Renal cortex interstitium (tissue), 11 donors: Measurements from ENCODE around the gene TAF1C. TPM values are rescaled to one million over a fixed set of nuclear protein-coding genes. Genes with fewer than 3 reads are reported as not detected.
"Not testable (repeated sequence)": the region's sequence is repeated elsewhere in the genome, so short reads cannot be mapped to it uniquely, and the experiment has no call there.

ENCODE experiments used
- DNase-seq, 11 donors: peaks; one replicate each; pipeline ENCODE4 v3.0.0-alpha.2; 2013; ENCODE audit warnings: low read depth in 9 of 11, low spot score in 4 of 11; ENCODE audit errors: extremely low read depth in 1 of 11
- polyA plus RNA-seq, 3 donors: library from polyadenylated mRNA; unstranded; fragments of 120-200 nt; gene quantifications; one replicate each; pipeline ENCODE4 v1.2.1, GENCODE V29; 2013; ENCODE audit not compliant: insufficient read length in 3 of 3

Gene TAF1C
- polyA plus RNA-seq, 3 donors, result 34.3 to 58.7 (median 40.3) TPM

GRCh38 chr16:84216144-84216543 is 29.3 kb upstream of the TAF1C start:
- DNase-seq, result not testable (repeated sequence)

- DNase-seq, result no peak
Observed at GRCh38 chr16:84215531-84215930, 28.7 kb upstream of the TAF1C start.

GRCh38 chr16:84214451-84215066 is 27.7 kb upstream of the TAF1C start:
- DNase-seq, result no peak

GRCh38 chr16:84212631-84213030 is 25.8 kb upstream of the TAF1C start:
- DNase-seq, result no peak

GRCh38 chr16:84212154-84212553 is 25.3 kb upstream of the TAF1C start:
- no peak for DNase-seq

GRCh38 chr16:84209989-84210388 is 23.1 kb upstream of the TAF1C start:
- no peak for DNase-seq

GRCh38 chr16:84207879-84208278 is 21.0 kb upstream of the TAF1C start:
- no peak for DNase-seq

- DNase-seq, result peak in 3 of 11 donors; percentile 15 to 52 (median 42)
Observed at GRCh38 chr16:84207251-84207650, 20.4 kb upstream of the TAF1C start.

- DNase-seq, result no peak
Observed at GRCh38 chr16:84205976-84206691, 19.3 kb upstream of the TAF1C start.

- not testable (repeated sequence) for DNase-seq
Observed at GRCh38 chr16:84205123-84205522, 18.3 kb upstream of the TAF1C start.

GRCh38 chr16:84204551-84204950 is 17.7 kb upstream of the TAF1C start:
- not testable (repeated sequence) for DNase-seq

- no peak for DNase-seq
Observed at GRCh38 chr16:84199861-84200260, 13.0 kb upstream of the TAF1C start.

GRCh38 chr16:84199097-84199496 is 12.2 kb upstream of the TAF1C start:
- DNase-seq, result no peak

GRCh38 chr16:84198401-84198800 is 11.5 kb upstream of the TAF1C start:
- DNase-seq, result no peak

GRCh38 chr16:84197466-84198128 is 10.7 kb upstream of the TAF1C start:
- DNase-seq, result no peak

- DNase-seq, result no peak
Observed at GRCh38 chr16:84196727-84197394, 10.0 kb upstream of the TAF1C start.

- no peak for DNase-seq
Observed at GRCh38 chr16:84196101-84196500, 9.2 kb upstream of the TAF1C start.

GRCh38 chr16:84195201-84196093 is 8.6 kb upstream of the TAF1C start:
- DNase-seq, result no peak
